ENCODE measurements around the gene CALML4.
"Not testable (repeated sequence)": the region's sequence is repeated elsewhere in the genome, so short reads cannot be mapped to it uniquely, and the experiment has no call there.

CALML4 gene

GRCh38 chr15:68224546-68225250 lies 19.6 kb upstream of the CALML4 start:
- DNase-seq (ENCODE audit: low read depth): no peak

DNA sequence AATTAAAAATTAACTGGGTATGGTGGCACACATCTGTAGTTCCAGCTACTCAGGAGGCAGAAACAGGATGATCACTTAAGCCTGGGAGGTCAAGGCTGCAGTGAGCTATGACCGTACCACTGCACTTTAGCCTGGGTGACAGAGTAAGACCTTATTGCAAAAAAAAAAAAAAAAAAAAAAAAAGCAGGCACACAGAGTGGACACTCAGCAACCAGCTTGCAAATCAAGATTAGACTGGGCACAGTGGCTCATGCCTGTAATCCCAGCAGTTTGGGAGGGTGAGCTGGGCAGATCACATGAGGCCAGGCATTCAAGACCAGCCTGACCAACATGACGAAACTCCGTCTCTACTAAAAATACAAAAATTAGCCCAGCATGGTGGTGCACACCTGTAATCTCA lies 19.0 kb upstream of the CALML4 start:
- DNase-seq (ENCODE audit: low read depth): no peak

- DNase-seq (ENCODE audit: low read depth): no peak
These were observed 18.0 kb upstream of the CALML4 start for GRCh38 chr15:68223171-68223570.

DNA sequence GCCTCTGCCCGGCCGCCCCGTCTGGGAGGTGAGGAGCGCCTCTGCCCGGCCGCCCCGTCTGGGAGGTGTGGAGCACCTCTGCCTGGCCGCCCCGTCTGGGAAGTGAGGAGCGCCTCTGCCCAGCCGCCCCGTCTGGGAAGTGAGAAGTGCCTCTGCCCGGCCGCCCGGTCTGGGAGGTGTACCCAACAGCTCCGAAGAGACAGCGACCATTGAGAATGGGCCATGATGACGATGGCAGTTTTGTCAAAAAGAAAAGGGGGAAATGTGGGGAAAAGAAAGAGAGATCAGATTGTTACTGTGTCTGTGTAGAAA lies 17.3 kb upstream of the CALML4 start:
- not testable (repeated sequence) for DNase-seq (ENCODE audit: low read depth)

DNA sequence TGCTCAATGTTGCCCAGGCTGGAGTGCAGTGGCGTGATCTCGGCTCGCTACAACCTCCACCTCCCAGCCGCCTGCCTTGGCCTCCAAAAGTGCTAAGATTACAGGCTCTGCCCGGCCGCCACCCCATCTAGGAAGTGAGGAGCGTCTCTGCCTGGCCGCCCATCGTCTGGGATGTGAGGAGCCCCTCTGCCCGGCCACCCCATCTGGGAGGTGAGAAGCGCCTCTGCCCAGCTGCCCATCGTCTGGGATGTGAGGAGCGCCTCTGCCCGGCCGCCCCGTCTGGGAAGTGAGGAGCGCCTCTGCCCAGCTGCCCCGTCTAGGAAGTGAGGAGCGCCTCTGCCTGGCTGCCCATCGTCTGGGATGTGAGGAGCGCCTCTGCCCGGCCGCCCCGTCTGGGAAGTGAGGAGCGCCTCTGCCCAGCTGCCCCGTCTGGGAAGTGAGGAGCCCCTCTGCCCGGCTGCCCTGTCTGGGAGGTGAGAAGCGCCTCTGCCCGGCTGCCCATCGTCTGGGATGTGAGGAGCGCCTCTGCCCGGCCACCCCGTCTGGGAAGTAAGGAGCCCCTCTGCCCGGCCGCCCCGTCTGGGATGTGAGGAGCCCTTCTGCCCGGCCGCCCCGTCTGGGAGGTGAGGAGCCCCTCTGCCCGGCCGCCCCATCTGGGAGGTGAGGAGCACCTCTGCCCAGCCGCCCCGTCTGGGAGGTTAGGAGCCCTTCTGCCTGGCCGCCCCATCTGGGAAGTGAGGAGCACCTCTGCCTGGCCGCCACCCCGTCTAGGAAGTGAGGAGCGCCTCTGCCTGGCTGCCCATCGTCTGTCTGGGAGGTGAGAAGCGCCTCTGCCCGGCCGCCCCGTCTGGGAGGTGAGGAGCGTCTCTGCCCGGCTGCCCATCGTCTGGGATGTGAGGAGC lies 16.6 kb upstream of the CALML4 start:
- not testable (repeated sequence) for DNase-seq (ENCODE audit: low read depth)

DNA sequence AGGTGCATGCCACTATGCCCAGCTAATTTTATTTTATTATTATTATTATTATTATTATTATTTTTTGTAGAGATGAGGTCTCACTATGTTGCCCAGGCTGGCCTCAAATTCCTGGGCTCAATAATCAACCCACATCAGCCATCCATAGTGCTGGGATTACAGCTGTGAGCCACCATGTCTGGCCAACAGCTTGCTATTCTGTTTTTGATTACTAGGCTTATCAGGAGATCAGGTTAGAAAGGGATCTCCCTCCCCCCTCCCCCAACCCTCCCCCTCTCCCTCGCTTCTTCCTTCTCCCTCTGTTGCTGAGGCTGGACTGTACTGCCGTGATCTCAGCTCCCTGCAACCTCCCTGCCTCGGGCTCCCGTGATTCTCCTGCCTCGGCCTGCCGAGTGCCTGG lies 15.8 kb upstream of the CALML4 start:
- DNase-seq (ENCODE audit: low read depth): no peak

DNA sequence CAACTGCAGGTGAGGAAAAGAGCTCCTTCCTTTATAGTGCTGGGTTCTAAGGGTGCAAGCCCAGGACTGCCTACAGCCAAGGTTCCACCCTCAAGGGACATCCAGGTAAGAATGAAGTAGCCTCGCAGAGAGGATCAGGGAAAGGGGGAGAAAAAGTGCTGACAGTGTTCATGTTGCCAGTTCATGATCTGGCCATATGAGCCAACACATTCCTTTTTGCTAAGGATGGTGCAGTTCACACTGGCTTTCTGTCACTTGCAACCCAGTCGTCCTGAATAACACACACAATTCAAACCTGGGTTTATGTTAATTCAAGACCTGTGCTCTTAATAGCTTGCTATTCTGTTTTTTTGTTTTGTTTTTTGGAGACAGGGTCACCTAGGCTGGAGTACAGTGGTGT lies 15.4 kb upstream of the CALML4 start:
- no peak for DNase-seq (ENCODE audit: low read depth)

GRCh38 chr15:68218847-68219798 lies 14.0 kb upstream of the CALML4 start:
- no peak for DNase-seq (ENCODE audit: low read depth)

DNA sequence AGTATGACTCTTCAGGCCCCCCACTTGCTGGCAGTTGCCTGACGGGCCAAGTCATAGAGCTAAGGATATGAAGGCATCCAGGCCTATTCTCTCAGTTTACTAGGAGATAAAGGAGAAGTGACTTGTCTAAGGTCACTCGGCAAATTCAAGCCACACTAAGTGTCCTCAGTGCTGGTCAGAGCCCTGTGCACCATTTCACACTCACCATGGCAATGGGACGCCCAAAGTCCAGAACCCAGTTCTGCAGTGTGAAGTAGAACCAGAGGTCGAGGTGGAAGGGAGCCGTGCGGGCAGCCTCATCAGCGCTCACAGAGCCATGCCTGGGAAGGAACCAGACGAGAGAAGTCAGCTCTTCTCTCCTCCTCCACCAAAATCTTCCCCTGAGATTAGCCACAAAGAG lies 13.2 kb upstream of the CALML4 start:
- no peak for DNase-seq (ENCODE audit: low read depth)

GRCh38 chr15:68217341-68217740 lies 12.2 kb upstream of the CALML4 start:
- DNase-seq (ENCODE audit: low read depth): no peak

DNA sequence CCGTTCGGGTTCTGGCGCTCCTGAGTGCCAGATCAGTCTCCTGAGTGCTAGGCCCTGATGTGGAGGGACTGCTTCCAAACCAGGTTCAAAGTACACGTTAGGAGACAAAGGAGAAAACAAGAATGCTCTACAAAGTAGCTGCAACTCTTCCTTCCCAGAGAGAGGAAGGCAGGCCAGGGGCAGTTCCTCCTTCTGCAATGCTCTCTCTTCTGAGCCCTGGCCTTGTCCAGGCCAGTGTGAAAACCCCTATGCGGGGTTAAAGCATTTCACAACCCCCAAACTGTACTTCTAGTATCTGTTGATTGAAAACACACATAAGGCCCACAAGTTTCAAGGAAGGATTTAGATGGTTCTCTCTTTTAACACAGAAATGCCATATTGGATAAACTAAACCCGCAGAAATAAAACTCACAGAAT lies 9.7 kb upstream of the CALML4 start:
- no peak for DNase-seq (ENCODE audit: low read depth)

DNA sequence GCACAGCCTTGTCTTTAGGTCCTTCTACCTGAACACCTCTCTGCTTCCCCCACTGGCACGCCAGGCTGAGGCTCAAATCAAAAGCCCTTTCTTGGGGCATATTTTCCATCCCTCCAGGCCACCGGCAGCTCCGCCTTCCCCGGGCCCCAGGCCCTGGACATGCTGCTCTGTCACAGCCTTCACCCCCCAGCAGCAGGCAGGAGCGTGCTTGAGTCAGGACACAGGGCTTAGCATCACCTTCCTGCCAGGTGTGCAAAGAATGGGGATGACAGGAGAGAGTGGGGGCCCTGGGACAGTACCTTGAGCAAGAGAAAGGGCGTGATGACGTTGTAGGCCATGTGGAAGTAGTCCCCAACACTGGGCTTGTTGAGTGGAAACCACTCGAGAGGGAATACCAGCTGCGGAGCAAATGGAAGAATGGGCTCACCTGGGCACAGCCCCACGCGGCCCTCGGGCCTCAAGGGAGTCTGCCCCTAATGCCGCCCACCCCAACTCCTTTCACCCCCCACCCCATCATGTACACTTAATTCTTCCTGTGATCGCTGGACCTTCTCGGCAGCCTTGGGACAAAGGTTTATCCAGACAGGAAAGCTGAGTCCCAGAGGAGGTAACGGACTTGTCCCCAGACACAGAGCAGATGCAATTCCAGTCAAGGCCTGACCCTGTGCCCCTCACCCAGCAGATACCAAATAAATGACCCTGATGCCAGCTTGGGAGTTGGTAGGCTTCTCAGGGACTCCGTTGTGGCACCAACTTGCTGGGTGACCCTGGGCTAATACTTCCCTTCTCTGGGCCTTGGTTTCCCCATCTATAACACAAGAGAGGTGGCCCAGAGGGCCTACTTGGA lies 9.1 kb upstream of the CALML4 start:
- no peak for DNase-seq (ENCODE audit: low read depth)

- DNase-seq (ENCODE audit: low read depth): not testable (repeated sequence)
These were observed 8.3 kb upstream of the CALML4 start for GRCh38 chr15:68213491-68213845.

- DNase-seq (ENCODE audit: low read depth): no peak
These were observed 6.7 kb upstream of the CALML4 start for GRCh38 chr15:68211656-68212320.

DNA sequence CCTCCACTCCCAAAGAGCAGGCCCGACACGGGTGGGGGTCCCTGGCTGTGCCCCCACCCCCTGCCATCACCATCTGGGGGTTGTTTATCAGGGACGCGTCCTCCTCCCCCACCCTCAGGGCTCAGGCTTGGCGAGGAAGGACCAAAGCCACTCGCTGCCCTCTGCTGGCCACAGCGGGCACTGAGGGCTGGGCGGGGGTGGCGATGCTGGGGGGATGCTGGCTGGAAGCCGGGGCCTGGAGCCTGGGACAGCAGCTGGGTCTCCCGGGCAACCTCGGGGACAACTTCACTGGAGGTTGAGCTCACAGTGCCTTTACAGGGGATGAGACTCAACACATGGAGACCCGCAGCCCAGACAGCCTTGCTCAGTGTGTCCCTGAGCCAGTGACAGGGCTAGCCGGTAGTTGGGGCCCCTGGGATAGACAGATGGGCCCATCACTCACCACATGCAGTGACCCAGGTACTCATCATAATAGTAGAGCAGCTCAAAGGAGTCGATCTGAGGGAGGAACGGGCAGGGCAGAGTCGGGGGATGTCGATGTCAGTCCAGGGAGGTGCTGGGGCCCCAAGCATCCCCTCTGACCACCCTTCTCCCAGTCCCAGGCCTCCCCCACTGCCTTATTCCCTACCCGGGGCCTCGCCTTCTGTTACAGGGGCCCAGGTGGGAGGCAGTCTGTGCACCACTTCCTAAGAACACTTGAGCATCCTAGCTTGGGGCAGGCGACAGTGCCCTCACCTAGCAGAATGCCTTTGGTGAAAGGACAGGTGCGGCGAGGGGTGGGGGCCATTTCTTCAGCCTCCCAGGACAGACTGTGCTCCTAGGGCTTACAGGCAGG lies 5.9 kb upstream of the CALML4 start:
- DNase-seq (ENCODE audit: low read depth): no peak

DNA sequence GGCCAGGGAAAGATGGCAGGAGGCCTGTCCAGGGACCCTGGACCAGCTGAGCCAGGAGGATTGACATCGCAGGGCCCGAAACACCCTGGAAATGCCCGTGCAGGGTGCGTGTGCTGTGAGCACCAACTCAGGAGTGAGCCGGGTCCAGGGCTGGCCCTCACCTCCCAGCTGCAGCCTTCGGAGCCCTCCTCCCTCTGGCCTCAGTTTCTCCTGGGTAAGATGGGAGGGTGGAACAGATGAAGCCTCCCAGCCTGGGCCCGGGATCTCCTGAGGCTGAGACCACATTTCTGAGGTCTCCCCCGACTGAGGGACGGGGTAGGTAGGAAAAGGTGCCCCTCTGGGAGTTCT lies 5.3 kb upstream of the CALML4 start:
- no peak for DNase-seq (ENCODE audit: low read depth)

DNA sequence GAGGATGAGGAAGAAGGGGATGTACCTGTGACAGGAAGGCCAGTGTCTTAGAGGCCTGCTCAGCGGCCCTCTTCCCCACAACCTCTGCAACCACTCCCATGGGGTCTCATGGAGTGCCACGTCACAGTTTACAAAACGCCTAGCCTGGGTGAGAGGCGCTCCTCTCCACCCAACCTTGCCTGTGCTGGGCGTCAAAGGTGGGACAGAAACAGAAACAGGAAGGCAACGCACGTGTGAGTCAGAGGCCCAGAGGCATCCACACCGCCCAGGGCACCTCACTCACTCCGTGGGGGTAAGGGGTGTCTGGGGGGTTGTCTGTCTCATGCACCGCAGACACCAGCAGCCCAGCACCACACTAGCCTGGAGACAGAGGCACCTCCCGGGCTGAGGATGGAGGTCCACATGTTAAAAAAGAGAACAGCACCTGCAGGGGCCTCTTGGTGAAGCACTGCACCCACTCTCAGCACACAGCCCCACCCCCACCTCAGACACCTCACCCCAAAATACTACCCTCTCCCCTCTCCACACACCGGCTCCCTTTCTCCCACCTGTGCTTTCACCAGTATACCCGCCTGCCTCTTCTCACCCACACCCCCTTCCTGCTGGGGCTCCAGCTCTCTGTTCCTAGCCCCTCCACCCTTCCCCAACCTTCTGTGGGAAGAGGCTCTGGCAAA lies 4.7 kb upstream of the CALML4 start:
- no peak for DNase-seq (ENCODE audit: low read depth)

DNA sequence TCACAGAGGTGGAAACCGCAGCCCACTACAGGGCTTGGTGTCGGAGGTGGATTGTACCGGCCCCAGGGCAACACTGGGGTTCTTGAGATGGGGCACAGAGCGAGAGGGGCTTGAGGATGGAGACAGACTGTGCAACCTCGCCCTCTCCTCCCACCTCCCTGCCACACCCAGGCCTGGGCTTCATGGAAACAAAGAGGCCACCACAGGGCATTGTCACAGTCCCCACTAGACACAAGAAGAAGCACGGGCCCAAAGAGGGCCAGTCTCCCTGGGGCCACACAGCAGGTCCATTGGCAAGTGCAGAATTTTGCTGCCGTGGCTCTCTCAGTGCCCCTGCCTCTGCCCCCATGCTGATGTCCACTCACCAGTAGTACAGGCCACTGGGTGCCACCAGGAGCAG lies 4.1 kb upstream of the CALML4 start:
- DNase-seq (ENCODE audit: low read depth): no peak

- DNase-seq (ENCODE audit: low read depth): no peak
These were observed 3.6 kb upstream of the CALML4 start for GRCh38 chr15:68208636-68209240.
